Measurements from ENCODE around the gene ZGPAT.

DNA sequence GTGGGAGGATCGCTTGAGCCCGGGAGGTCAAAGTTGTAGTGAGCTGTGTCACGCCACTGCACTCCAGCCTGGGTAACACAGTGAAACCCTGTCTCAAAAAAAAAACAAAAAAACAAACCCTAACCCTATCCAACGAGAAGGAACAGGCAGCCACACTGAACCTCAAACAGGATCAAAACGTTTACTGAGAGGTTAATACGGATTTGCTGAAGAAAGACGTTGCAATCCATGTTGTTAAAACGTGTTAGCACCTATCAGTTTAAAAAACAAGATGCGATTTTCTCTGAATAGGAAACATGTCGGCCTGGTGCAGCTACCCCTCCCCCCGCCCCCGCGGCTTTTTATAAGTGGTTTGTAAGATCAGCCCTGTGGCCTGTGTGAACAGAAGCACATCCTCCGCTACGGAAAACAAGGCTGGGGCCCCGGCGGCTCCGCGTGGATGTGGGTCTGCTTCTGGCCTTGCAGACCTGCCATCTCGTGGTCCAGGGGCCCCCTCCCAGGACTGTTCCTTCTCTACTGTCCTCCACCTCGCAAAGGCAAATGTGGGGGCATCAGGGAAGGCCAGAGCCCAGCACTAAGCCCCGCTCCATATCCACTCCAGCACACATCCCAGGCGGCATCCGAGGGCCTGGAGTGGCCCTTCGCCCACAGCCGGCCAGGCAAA is 43.1 kb downstream of the ZGPAT start:
- TF ChIP-seq CTCF (IDR thresholded peaks at IDR 0.05) (no peak), POLR2AphosphoS5 (IDR thresholded peaks at IDR 0.05) (no peak)
